Nephron progenitor cell (in vitro differentiated cells): ENCODE results near the gene STING1.

Experiments
- DNase-seq: peaks from one replicate; pipeline ENCODE4 v3.0.0; 2021
- H3K27ac Mint-ChIP-seq: 2 replicates; pipeline ENCODE4 v1.8.0; 2021; ENCODE audit warnings: mild to moderate bottlenecking, moderate library complexity, mixed read lengths
- H3K27me3 Mint-ChIP-seq: 2 replicates; pipeline ENCODE4 v1.8.0; 2021; ENCODE audit warnings: mild to moderate bottlenecking, low read depth, mixed read lengths; ENCODE audit not compliant: poor library complexity
- H3K36me3 Mint-ChIP-seq: 2 replicates; pipeline ENCODE4 v1.8.0; 2021; ENCODE audit warnings: low read depth, mixed read lengths
- H3K4me1 Mint-ChIP-seq: 2 replicates; pipeline ENCODE4 v1.8.0; 2021; ENCODE audit warnings: mixed read lengths
- H3K4me3 Mint-ChIP-seq: 2 replicates; pipeline ENCODE4 v1.8.0; 2021; ENCODE audit warnings: mild to moderate bottlenecking, moderate library complexity, mixed read lengths
- H3K9me3 Mint-ChIP-seq: 2 replicates; pipeline ENCODE4 v1.8.0; 2021; ENCODE audit warnings: mild to moderate bottlenecking, moderate library complexity, mixed read lengths
- CTCF ChIP-seq: fragments of 200-600 bp; sonication (generic); IDR thresholded peaks from 2 replicates; pipeline ENCODE4 v1.5.0; 2021; ENCODE audit warnings: antibody characterized with exemption

STING1 gene

GRCh38 chr5:139431706-139432105, 50.9 kb downstream of the STING1 start:
- Mint-ChIP-seq H3K4me1 (no peaks in the 10 kb centered on the region), H3K9me3 (no peaks in the 10 kb centered on the region), H3K4me3 (no peak overlapping the region), H3K27me3 (no peaks in the 10 kb centered on the region), H3K27ac (no peak overlapping the region), H3K36me3 (peaks cover 48% of the 10 kb centered on the region)
- DNase-seq, result no peak
- no peak for TF ChIP-seq CTCF

GRCh38 chr5:139430015-139430414, 52.5 kb downstream of the STING1 start:
- H3K4me1 Mint-ChIP-seq, result no peaks in the 10 kb centered on the region
- no peaks in the 10 kb centered on the region for H3K27me3 Mint-ChIP-seq
- no peaks in the 10 kb centered on the region for H3K9me3 Mint-ChIP-seq
- no peak overlapping the region for H3K4me3 Mint-ChIP-seq
- H3K27ac Mint-ChIP-seq, result no peak overlapping the region
- H3K36me3 Mint-ChIP-seq, result peaks cover 43% of the 10 kb centered on the region
- no peak for TF ChIP-seq CTCF
- DNase-seq, result no peak

GRCh38 chr5:139426203-139426885, 56.2 kb downstream of the STING1 start:
- no peaks in the 10 kb centered on the region for H3K27me3 Mint-ChIP-seq
- no peak overlapping the region for H3K4me3 Mint-ChIP-seq
- H3K27ac Mint-ChIP-seq, result no peak overlapping the region
- peaks cover 5% of the 10 kb centered on the region for H3K4me1 Mint-ChIP-seq
- DNase-seq, result no peak
- H3K36me3 Mint-ChIP-seq, result peaks cover 53% of the 10 kb centered on the region
- H3K9me3 Mint-ChIP-seq, result no peaks in the 10 kb centered on the region
- TF ChIP-seq CTCF, result no peak
